Keratinocyte (primary cell): ENCODE measurements around the gene BFSP2.

ENCODE experiments used
- EZH2 ChIP-seq: IDR thresholded peaks from one replicate; pipeline ENCODE4 v1.6.1; 2012; ENCODE audit warnings: inconsistent platforms, mild to moderate bottlenecking, low read length, moderate library complexity
- TF ChIP-seq, protein P1 (sequence below), 3 experiments: IDR thresholded peaks in 1 of 3; conservative IDR thresholded peaks in 1 of 3; optimal IDR thresholded peaks in 1 of 3; 2 replicates in 2 of 3; 3 replicates in 1 of 3; pipeline versions ENCODE3 to v1.5.1; 2011; ENCODE audit warnings: low read length in 3 of 3, mild to moderate bottlenecking in 3 of 3, moderate library complexity in 2 of 3, control low read depth in 1 of 3, inconsistent platforms in 1 of 3; ENCODE audit not compliant: insufficient read depth in 2 of 3; ENCODE audit errors: extremely low read depth in 1 of 3

DNA sequence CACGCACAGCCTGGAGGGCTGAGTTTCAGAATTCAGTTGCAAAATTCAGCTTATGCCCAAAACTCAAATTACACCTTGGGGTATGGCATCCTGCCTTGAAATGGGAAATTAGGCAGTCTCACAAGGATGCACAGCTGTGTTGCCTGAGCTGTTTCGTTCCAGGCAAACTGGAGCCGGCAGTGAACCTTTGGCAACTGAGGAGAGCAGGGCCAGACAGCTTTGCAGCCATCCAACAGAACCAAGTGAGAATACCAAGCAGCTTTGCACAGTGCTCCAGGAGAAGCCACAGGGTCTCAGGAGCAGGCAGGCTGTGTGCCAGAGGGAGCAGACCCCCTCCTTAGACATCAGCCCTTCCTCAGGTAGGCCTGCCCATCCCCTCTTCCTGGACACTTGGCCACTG, 32.5 kb upstream of the BFSP2 start:
- TF ChIP-seq, protein P1, sequence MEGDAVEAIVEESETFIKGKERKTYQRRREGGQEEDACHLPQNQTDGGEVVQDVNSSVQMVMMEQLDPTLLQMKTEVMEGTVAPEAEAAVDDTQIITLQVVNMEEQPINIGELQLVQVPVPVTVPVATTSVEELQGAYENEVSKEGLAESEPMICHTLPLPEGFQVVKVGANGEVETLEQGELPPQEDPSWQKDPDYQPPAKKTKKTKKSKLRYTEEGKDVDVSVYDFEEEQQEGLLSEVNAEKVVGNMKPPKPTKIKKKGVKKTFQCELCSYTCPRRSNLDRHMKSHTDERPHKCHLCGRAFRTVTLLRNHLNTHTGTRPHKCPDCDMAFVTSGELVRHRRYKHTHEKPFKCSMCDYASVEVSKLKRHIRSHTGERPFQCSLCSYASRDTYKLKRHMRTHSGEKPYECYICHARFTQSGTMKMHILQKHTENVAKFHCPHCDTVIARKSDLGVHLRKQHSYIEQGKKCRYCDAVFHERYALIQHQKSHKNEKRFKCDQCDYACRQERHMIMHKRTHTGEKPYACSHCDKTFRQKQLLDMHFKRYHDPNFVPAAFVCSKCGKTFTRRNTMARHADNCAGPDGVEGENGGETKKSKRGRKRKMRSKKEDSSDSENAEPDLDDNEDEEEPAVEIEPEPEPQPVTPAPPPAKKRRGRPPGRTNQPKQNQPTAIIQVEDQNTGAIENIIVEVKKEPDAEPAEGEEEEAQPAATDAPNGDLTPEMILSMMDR (optimal IDR thresholded peaks at IDR 0.05 in 1 of 3, IDR thresholded peaks at IDR 0.05 in 1 of 3, conservative IDR thresholded peaks at IDR 0.05 in 1 of 3; ENCODE audit: extremely low read depth in 1 of 3, insufficient read depth in 2 of 3, low read length in 3 of 3): no peak
- TF ChIP-seq EZH2: no peak
